Stimulated activated CD8-positive, alpha-beta memory T cell treated with anti-CD3 and anti-CD28 coated beads, Interleukin-7, amount 100 ng/mL, for 48 hours (primary cell): ENCODE results near the gene NUFIP1.
A peak's percentile ranks its signal among the peaks of the same experiment; 100 is the strongest.
"Not testable (repeated sequence)": the region's sequence is repeated elsewhere in the genome, so short reads cannot be mapped to it uniquely, and the experiment has no call there.

ENCODE experiments used
- DNase-seq, 2 donors: peaks; one replicate each; pipeline ENCODE4 v3.0.0-alpha.2; 2020; ENCODE audit warnings: low read depth in 1 of 2; ENCODE audit errors: extremely low read depth in 1 of 2

Gene NUFIP1

GRCh38 chr13:44920013-44920412 is 69.3 kb downstream of the NUFIP1 start:
- DNase-seq, result no peak

- no peak for DNase-seq
These were observed 70.0 kb downstream of the NUFIP1 start for GRCh38 chr13:44919104-44919804.

GRCh38 chr13:44918326-44919103 is 70.8 kb downstream of the NUFIP1 start:
- DNase-seq, result peak; percentile 67 to 68

GRCh38 chr13:44917589-44918325 is 71.5 kb downstream of the NUFIP1 start:
- peak; percentile 84 to 87 for DNase-seq

GRCh38 chr13:44912278-44913016 is 76.8 kb downstream of the NUFIP1 start:
- no peak for DNase-seq

- no peak for DNase-seq
These were observed 80.6 kb downstream of the NUFIP1 start for GRCh38 chr13:44908712-44909111.

- no peak for DNase-seq
These were observed 81.0 kb downstream of the NUFIP1 start for GRCh38 chr13:44908266-44908665.

GRCh38 chr13:44906713-44907112 is 82.6 kb downstream of the NUFIP1 start:
- DNase-seq, result no peak

GRCh38 chr13:44906230-44906629 is 83.0 kb downstream of the NUFIP1 start:
- no peak for DNase-seq

GRCh38 chr13:44905556-44905955 is 83.7 kb downstream of the NUFIP1 start:
- DNase-seq, result no peak

- DNase-seq, result no peak
These were observed 84.3 kb downstream of the NUFIP1 start for GRCh38 chr13:44904967-44905366.

- no peak for DNase-seq
These were observed 85.7 kb downstream of the NUFIP1 start for GRCh38 chr13:44903574-44903985.

- DNase-seq, result no peak
These were observed 86.5 kb downstream of the NUFIP1 start for GRCh38 chr13:44902738-44903137.

GRCh38 chr13:44899967-44900366 is 89.3 kb downstream of the NUFIP1 start:
- no peak for DNase-seq

- DNase-seq, result not testable (repeated sequence)
These were observed 91.0 kb downstream of the NUFIP1 start for GRCh38 chr13:44898308-44898707.

- DNase-seq, result no peak
These were observed 93.3 kb downstream of the NUFIP1 start for GRCh38 chr13:44895953-44896335.

GRCh38 chr13:44895264-44895952 is 93.9 kb downstream of the NUFIP1 start:
- DNase-seq, result no peak

- DNase-seq, result no peak
These were observed 95.1 kb downstream of the NUFIP1 start for GRCh38 chr13:44894001-44894770.
